SU-DHL-6 (cell line): ENCODE data around the gene LY6G6C.

Source experiments
- EZH2phosphoT487 ChIP-seq: fragments of 200-600 bp; sonication (generic), shearing (Covaris generic); conservative IDR thresholded peaks from 2 replicates; pipeline ENCODE4 v1.6.1; 2018; ENCODE audit warnings: mild to moderate bottlenecking, antibody characterized with exemption, low read length, moderate library complexity, mixed read lengths
- TF ChIP-seq, protein P1 (sequence below): fragments of 200-600 bp; sonication (generic); IDR thresholded peaks from one replicate; pipeline ENCODE4 v1.5.1; 2017; ENCODE audit warnings: antibody characterized with exemption, mild to moderate bottlenecking, low read length, moderate library complexity; ENCODE audit not compliant: insufficient read depth, poor library complexity, severe bottlenecking

GRCh38 chr6:31712296-31712695, 9.2 kb downstream of the LY6G6C start:
- TF ChIP-seq, protein P1, sequence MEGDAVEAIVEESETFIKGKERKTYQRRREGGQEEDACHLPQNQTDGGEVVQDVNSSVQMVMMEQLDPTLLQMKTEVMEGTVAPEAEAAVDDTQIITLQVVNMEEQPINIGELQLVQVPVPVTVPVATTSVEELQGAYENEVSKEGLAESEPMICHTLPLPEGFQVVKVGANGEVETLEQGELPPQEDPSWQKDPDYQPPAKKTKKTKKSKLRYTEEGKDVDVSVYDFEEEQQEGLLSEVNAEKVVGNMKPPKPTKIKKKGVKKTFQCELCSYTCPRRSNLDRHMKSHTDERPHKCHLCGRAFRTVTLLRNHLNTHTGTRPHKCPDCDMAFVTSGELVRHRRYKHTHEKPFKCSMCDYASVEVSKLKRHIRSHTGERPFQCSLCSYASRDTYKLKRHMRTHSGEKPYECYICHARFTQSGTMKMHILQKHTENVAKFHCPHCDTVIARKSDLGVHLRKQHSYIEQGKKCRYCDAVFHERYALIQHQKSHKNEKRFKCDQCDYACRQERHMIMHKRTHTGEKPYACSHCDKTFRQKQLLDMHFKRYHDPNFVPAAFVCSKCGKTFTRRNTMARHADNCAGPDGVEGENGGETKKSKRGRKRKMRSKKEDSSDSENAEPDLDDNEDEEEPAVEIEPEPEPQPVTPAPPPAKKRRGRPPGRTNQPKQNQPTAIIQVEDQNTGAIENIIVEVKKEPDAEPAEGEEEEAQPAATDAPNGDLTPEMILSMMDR = peak; percentile 53
- TF ChIP-seq EZH2phosphoT487 = no peak
